ENCODE results near the gene TPCN1. TPM values are rescaled to one million over a fixed set of nuclear protein-coding genes. Genes with fewer than 3 reads are reported as not detected.

TPCN1 gene
- total RNA-seq, 1 donor from 2014 or later, result 39.5 TPM

DNA sequence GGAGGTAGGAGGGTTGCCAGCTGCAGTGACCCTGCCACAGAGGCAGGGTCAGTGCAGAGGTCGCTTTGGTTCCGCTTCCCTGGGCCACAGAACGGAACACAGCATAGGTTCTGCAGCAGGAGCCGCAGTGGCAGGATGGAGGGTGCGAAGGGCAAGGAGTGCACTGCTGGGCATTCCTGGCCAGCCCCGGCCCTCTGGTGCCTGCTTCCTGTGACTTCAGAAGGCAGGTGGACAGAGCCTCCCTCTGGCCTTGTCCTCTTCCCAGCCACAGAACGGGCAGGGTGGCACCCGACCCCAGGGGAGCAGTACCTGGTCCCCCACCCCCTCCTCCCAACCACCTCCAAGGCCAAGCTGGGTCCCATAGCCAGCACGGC is 75.9 kb downstream of the TPCN1 start:
- H3K4me1 ChIP-seq, result peaks cover 30% of the 10 kb centered on the region
- H3K36me3 ChIP-seq, result peaks cover 4 to 52% of the 10 kb centered on the region in 2 donors
- no peaks in the 10 kb centered on the region for H3K9me3 ChIP-seq
- no peak for DNase-seq (ENCODE audit: extremely low spot score in 2 of 2)
- peak overlapping the region; percentile 78 for H3K27ac ChIP-seq
- intact Hi-C loops (cut with DNase I), result loop anchor here (10.0 kb wide), 1 partner anchor 102 kb away; no protein-coding TSS in a partner anchor
- H3K27me3 ChIP-seq, result no peaks in the 10 kb centered on the region
- TF ChIP-seq, protein P1, sequence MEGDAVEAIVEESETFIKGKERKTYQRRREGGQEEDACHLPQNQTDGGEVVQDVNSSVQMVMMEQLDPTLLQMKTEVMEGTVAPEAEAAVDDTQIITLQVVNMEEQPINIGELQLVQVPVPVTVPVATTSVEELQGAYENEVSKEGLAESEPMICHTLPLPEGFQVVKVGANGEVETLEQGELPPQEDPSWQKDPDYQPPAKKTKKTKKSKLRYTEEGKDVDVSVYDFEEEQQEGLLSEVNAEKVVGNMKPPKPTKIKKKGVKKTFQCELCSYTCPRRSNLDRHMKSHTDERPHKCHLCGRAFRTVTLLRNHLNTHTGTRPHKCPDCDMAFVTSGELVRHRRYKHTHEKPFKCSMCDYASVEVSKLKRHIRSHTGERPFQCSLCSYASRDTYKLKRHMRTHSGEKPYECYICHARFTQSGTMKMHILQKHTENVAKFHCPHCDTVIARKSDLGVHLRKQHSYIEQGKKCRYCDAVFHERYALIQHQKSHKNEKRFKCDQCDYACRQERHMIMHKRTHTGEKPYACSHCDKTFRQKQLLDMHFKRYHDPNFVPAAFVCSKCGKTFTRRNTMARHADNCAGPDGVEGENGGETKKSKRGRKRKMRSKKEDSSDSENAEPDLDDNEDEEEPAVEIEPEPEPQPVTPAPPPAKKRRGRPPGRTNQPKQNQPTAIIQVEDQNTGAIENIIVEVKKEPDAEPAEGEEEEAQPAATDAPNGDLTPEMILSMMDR (IDR thresholded peaks at IDR 0.05), result no peak
- TF ChIP-seq POLR2A (IDR thresholded peaks at IDR 0.05) (no peak), POLR2AphosphoS5 (IDR thresholded peaks at IDR 0.05; ENCODE audit: insufficient read depth in 1 of 2, low read depth in 1 of 2) (no peak)
- H3K4me3 ChIP-seq, result no peak overlapping the region

DNA sequence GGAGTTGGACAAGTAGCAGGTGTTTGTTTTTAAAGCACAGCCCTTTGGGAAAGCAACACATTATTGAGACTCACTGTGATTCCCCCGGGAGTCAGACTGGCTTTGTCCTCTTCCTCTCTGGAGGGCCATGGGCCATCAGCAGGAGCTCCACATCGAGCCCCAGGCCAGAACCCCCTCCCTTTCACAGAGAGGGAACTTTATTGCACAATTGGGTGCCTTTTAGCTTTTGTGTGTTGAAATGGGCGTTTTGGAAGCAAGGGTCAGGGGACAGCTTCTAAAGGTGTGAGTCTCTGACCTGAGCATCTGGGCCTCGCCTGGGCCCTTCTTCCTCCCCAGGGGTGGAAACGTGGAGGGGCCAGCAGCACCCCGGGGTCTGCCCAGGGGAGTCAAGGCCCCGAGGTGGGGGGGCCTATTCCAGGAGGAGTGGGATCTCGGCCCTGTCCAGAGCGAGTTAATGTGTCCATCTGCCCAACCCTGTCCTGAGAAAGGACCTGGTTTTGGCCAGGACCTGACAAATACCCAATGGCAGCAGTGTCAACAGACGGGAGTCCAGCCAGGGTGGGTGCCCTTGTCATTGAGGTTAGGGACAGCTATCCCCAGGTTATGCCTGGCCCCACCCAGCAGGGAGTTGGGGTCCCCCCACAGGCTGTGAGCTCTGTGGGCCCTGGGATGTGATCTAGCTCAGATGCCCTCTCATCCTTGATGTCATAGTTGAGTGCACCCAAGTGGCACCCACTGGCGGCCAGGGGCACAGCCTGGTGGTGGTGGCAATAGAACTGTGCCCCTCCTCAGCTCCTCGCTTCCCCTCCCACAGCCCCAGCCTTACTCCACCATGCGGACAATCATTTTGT is 76.6 kb downstream of the TPCN1 start:
- TF ChIP-seq, protein P1 (IDR thresholded peaks at IDR 0.05), result no peak
- TF ChIP-seq POLR2AphosphoS5 (IDR thresholded peaks at IDR 0.05; ENCODE audit: insufficient read depth in 1 of 2, low read depth in 1 of 2) (no peak), POLR2A (IDR thresholded peaks at IDR 0.05) (no peak)
- intact Hi-C loops (cut with DNase I), result loop anchor here (10.0 kb wide), 1 partner anchor 103 kb away; no protein-coding TSS in a partner anchor
- Histone ChIP-seq H3K9me3 (no peaks in the 10 kb centered on the region), H3K27me3 (no peaks in the 10 kb centered on the region), H3K36me3 (peaks cover 4 to 52% of the 10 kb centered on the region in 2 donors), H3K4me1 (peaks cover 30% of the 10 kb centered on the region), H3K4me3 (no peak overlapping the region), H3K27ac (peak overlapping the region; percentile 78)
- no peak for DNase-seq (ENCODE audit: extremely low spot score in 2 of 2)

DNA sequence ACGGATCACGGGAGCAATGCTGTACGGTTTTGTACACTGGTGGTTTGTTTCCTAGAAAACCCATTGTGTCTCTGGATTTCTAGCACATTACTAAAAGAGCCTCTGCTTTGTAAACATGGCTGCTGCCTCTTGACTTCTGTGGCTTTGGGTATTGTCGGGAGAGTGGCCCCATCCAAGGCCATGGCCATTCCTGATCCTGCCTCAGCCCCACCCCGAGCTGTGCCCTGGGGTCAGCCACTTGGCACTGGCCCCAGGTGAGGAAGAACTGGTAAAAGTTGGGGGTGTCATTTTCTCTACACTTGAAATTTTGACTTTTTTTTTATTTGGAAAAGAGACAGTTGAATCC is 77.2 kb downstream of the TPCN1 start:
- H3K4me3 ChIP-seq, result no peak overlapping the region
- intact Hi-C loops (cut with DNase I), result loop anchor here (10.0 kb wide), 1 partner anchor 104 kb away; no protein-coding TSS in a partner anchor
- peaks cover 0 to 46% of the 10 kb centered on the region in 2 donors for H3K36me3 ChIP-seq
- H3K9me3 ChIP-seq, result no peaks in the 10 kb centered on the region
- DNase-seq (ENCODE audit: extremely low spot score in 2 of 2), result no peak
- TF ChIP-seq POLR2AphosphoS5 (IDR thresholded peaks at IDR 0.05; ENCODE audit: insufficient read depth in 1 of 2, low read depth in 1 of 2) (no peak), POLR2A (IDR thresholded peaks at IDR 0.05) (no peak)
- TF ChIP-seq, protein P1 (IDR thresholded peaks at IDR 0.05), result no peak
- H3K27me3 ChIP-seq, result no peaks in the 10 kb centered on the region
- H3K4me1 ChIP-seq, result peaks cover 30% of the 10 kb centered on the region
- H3K27ac ChIP-seq, result peak overlapping the region; percentile 78

DNA sequence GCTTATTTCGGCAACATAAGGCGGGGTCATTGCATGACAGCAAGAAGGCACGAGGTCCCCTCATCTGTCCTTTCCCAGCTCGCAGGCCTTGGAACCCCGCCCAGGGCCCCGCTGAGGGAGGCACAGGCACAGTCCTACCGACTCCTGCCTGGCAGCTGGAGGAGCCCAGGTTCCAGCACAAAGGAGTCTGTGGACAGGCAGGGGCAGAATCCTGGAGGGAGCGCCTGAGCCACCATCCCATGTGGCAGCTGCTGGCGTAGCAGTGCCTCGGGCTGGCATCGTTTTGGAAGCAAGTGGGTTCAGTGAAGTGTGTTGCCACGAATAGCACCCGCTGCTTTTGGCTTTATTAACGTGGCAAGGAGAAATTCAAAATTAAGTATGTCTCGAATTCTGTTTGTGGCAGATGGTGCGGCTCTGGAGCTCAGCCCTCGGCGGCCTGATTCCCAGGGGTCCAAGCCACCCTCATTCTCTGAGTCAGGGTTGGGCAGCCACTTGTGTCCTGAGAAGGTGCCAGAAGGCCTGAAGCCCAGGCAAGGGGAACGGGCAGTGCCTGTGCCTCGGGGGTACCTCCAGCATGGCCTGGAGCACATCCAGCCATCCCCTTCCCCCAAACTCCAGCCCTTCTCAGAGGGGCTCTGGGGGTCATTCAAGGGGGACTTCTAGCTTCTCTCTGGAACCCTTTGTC is 77.7 kb downstream of the TPCN1 start:
- peaks cover 30% of the 10 kb centered on the region for H3K4me1 ChIP-seq
- H3K9me3 ChIP-seq, result no peaks in the 10 kb centered on the region
- TF ChIP-seq, protein P1 (IDR thresholded peaks at IDR 0.05), result no peak
- DNase-seq (ENCODE audit: extremely low spot score in 2 of 2), result no peak
- intact Hi-C loops (cut with DNase I), result loop anchor here (10.0 kb wide), 1 partner anchor 104 kb away; no protein-coding TSS in a partner anchor
- H3K27me3 ChIP-seq, result no peaks in the 10 kb centered on the region
- peaks cover 0 to 47% of the 10 kb centered on the region in 2 donors for H3K36me3 ChIP-seq
- H3K4me3 ChIP-seq, result no peak overlapping the region
- peak overlapping the region; percentile 78 for H3K27ac ChIP-seq
